Stimulated activated CD8-positive, alpha-beta memory T cell treated with anti-CD3 and anti-CD28 coated beads, Interleukin-4, amount 100 ng/mL, for 4 hours (primary cell): ENCODE results near the gene LYST.
"Not testable (repeated sequence)": the region's sequence is repeated elsewhere in the genome, so short reads cannot be mapped to it uniquely, and the experiment has no call there.

Experiments
- DNase-seq, 2 donors: peaks; one replicate each; pipeline ENCODE4 v3.0.0-alpha.2; 2020; ENCODE audit warnings: low read depth in 2 of 2, low spot score in 1 of 2

LYST gene

GRCh38 chr1:235640580-235640979 is 226.1 kb downstream of the LYST start:
- no peak for DNase-seq

- DNase-seq = no peak
Measured at GRCh38 chr1:235639226-235640205, 227.2 kb downstream of the LYST start.

- DNase-seq = not testable (repeated sequence)
Measured at GRCh38 chr1:235638612-235639011, 228.1 kb downstream of the LYST start.

- DNase-seq = no peak
Measured at GRCh38 chr1:235637756-235638534, 228.8 kb downstream of the LYST start.

- DNase-seq = no peak
Measured at GRCh38 chr1:235635938-235636662, 230.6 kb downstream of the LYST start.

GRCh38 chr1:235632506-235633401 is 234.0 kb downstream of the LYST start:
- no peak for DNase-seq

- DNase-seq = no peak
Measured at GRCh38 chr1:235631816-235632215, 234.9 kb downstream of the LYST start.

- no peak for DNase-seq
Measured at GRCh38 chr1:235628316-235629005, 238.2 kb downstream of the LYST start.

GRCh38 chr1:235625831-235626230 is 240.9 kb downstream of the LYST start:
- DNase-seq = no peak

GRCh38 chr1:235625340-235625739 is 241.4 kb downstream of the LYST start:
- no peak for DNase-seq

GRCh38 chr1:235624721-235625333 is 241.9 kb downstream of the LYST start:
- DNase-seq = no peak

GRCh38 chr1:235622936-235623779 is 243.5 kb downstream of the LYST start:
- DNase-seq = no peak

GRCh38 chr1:235619149-235619548 is 247.6 kb downstream of the LYST start:
- DNase-seq = not testable (repeated sequence)

- no peak for DNase-seq
Measured at GRCh38 chr1:235617808-235618207, 248.9 kb downstream of the LYST start.

GRCh38 chr1:235617140-235617539 is 249.6 kb downstream of the LYST start:
- no peak for DNase-seq

GRCh38 chr1:235614442-235614954 is 252.2 kb downstream of the LYST start:
- no peak for DNase-seq

GRCh38 chr1:235613602-235614001 is 253.1 kb downstream of the LYST start:
- no peak for DNase-seq

- DNase-seq = no peak
Measured at GRCh38 chr1:235612761-235613160, 253.9 kb downstream of the LYST start.
